Fibroblast of lung (primary cell): Measurements from ENCODE around the gene RNF31.

ENCODE experiments used
- EZH2 ChIP-seq: IDR thresholded peaks from 2 replicates; pipeline ENCODE4 v1.5.1; 2012; ENCODE audit warnings: low read length, control low read depth, mild to moderate bottlenecking; ENCODE audit errors: missing control alignments
- TF ChIP-seq, protein P1 (sequence below), 2 donors: IDR thresholded peaks in 1 of 2; conservative IDR thresholded peaks in 1 of 2; 1 replicate in 1 of 2; 2 replicates in 1 of 2; pipeline ENCODE4 v1.5.1; 2011 to 2012; ENCODE audit warnings: low read length in 2 of 2, control low read depth in 1 of 2, inconsistent platforms in 1 of 2, low read depth in 1 of 2, mild to moderate bottlenecking in 1 of 2

DNA sequence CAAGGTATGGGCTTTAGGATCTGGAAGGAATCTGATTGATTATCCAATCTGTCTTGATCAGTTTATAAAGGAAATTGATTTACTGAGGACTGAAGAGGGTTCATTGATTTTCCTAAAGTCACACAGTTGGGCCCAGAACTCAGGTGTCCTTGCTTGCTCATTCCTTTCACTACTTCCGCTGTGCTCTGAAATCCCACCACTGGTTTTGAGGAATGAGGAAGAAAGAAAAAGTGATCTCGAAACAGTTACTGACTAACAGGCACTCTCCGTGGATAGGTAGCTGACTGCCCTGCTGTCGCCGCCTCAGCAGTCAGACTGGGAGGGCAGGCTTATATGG is 16.9 kb upstream of the RNF31 start, which contains the start of gene FITM1:
- TF ChIP-seq, protein P1, sequence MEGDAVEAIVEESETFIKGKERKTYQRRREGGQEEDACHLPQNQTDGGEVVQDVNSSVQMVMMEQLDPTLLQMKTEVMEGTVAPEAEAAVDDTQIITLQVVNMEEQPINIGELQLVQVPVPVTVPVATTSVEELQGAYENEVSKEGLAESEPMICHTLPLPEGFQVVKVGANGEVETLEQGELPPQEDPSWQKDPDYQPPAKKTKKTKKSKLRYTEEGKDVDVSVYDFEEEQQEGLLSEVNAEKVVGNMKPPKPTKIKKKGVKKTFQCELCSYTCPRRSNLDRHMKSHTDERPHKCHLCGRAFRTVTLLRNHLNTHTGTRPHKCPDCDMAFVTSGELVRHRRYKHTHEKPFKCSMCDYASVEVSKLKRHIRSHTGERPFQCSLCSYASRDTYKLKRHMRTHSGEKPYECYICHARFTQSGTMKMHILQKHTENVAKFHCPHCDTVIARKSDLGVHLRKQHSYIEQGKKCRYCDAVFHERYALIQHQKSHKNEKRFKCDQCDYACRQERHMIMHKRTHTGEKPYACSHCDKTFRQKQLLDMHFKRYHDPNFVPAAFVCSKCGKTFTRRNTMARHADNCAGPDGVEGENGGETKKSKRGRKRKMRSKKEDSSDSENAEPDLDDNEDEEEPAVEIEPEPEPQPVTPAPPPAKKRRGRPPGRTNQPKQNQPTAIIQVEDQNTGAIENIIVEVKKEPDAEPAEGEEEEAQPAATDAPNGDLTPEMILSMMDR (conservative IDR thresholded peaks at IDR 0.05 in 1 of 2, IDR thresholded peaks at IDR 0.05 in 1 of 2; ENCODE audit: low read depth in 1 of 2, low read length in 2 of 2): no peak
- no peak for TF ChIP-seq EZH2
